Measurements from ENCODE around the gene NR4A1.

Gene NR4A1

DNA sequence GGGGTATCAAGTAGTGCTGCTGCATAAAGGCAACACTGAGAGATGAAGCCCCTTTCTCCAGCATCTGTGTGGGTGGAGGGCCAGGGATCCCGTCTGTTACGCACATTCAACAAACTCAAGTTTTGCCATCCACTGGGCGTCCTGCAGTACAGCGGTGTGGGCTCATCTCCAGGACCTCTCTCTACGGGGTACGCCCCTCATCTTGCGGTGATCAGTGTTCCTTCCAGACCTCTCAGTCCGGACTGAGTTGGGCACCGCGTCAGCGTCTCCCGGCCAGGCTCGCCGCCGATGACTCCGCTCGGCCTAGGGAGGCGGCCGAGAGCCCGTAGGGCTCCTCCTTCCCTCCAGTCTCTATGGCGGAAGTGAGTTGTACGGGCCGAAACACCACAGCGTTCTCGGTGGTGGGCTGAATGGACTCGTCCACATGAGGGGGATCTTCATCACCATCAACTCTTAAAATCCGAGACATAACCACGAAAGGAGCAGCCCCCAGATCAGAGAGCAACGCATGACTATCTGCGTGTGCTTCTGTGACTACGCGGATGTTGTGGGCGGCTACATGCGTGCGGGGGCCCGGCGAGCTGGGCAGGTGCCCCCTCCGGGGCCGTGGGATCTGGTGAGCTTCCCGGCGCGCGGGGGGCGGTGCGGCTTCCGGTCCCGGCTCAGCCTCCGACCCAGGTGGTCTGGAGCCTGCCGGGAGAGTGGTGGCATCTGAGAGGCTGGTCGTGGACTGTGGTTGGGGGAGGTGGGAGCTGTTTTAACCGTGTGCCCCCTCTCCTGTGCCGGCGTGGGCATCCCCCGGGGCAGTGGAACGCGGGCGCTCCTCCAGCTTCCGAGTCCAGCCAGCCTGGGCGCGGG lies 18.3 kb downstream of the NR4A1 start, which contains the start of gene ATG101:
Gene ATG101, plus strand, starts transcription at position 652 of the 858 bp plus-strand sequence. CDS start 3,673 bp downstream, outside the sequence.
- Mint-ChIP-seq H3K4me3 (peak within 1 kb of the TSS; percentile 95), H3K36me3 (ENCODE audit: low read depth) (peaks cover 38% of the 10 kb centered on the region), H3K4me1 (ENCODE audit: low read depth) (peaks cover 49% of the 10 kb centered on the region), H3K27me3 (no peaks in the 10 kb centered on the region), H3K27ac (peak within 1 kb of the TSS; percentile 100), H3K9me3 (no peaks in the 10 kb centered on the region)
- DNase-seq, result peak; percentile 89

- H3K27ac Mint-ChIP-seq, result peak overlapping the region; percentile 100
- no peak for DNase-seq
- H3K4me1 Mint-ChIP-seq (ENCODE audit: low read depth), result peaks cover 55% of the 10 kb centered on the region
These were observed 19.1 kb downstream of the NR4A1 start for GRCh38 chr12:52070185-52070925.

DNA sequence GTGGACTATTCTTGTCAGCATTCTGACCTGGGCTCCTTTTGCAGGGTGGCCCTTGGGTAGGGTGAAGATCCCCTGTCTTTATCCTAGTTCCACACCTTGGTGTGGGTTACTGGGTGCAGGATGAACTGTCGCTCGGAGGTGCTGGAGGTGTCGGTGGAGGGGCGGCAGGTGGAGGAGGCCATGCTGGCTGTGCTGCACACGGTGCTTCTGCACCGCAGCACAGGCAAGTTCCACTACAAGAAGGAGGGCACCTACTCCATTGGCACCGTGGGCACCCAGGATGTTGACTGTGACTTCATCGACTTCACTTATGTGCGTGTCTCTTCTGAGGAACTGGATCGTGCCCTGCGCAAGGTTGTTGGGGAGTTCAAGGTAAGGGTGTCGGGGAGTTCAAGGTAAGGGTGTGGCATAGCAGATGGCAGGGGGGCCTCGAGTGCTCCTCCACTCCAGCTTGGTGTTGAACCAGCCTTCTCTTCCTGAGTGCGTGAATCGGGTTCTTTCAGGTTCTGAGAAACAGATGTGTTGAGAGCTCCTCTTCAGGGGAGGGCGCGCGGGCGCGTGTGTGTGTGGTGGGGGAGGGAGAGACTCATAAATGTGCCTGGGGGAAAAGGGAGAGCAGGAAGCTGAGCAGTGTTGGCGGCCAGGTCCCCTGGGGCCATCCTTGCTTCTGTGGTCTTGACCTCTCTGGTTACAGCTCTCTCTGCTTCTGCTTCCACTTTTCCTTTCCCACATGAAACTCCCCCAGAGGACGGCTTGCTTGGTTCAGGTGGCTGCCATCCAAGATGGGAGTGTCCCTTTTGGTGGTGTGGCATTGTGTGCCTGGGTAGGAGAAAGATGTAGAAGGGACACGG lies 22.5 kb downstream of the NR4A1 start:
- H3K27ac Mint-ChIP-seq, result peak overlapping the region; percentile 67
- H3K36me3 Mint-ChIP-seq (ENCODE audit: low read depth), result peaks cover 78% of the 10 kb centered on the region
- no peak for DNase-seq
- peaks cover 51% of the 10 kb centered on the region for H3K4me1 Mint-ChIP-seq (ENCODE audit: low read depth)
- H3K27me3 Mint-ChIP-seq, result no peaks in the 10 kb centered on the region
- no peaks in the 10 kb centered on the region for H3K9me3 Mint-ChIP-seq
- H3K4me3 Mint-ChIP-seq, result peak overlapping the region; percentile 7

More at GRCh38 chr12:52070185-52070925, 19.1 kb downstream of the NR4A1 start:
- Mint-ChIP-seq H3K27me3 (no peaks in the 10 kb centered on the region), H3K36me3 (ENCODE audit: low read depth) (peaks cover 46% of the 10 kb centered on the region), H3K9me3 (no peaks in the 10 kb centered on the region), H3K4me3 (peak overlapping the region; percentile 95)

DNA sequence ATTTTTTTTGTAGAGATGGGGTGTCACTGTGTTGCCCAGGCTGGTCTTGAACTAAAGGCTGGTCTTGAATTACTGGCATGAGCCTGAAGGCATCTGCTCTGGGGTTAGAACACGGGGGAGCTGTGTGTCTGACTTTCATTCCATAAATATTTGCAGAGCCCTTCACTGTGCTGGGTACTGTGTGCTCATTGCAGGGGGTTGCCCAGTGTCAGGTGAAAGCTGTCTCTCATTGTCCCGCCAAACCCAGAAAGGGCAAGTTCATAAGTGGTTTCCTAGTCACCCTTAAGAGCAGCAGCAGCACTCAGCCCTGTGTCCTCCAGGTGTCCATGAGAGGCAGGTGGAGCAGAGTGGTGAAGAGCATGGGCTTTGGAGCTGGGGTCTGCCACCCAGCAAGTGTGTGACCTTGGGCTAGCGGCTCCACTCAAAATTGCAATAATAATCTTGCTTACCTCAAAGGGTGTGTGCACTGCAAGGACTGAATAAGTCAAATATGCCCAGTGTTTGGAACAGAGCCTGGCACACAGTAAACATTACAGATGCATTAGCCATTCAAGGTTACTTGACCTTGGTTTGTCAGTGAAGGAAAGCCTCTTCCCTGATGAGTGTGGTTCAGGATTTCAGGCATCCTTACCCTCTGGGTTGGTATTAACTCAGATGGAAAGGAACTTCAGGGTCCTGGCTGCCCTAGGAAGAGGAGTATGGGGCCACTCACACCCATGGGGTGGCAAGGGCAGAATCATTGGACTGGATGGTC lies 23.9 kb downstream of the NR4A1 start:
- H3K4me1 Mint-ChIP-seq (ENCODE audit: low read depth), result peaks cover 45% of the 10 kb centered on the region
- H3K4me3 Mint-ChIP-seq, result no peak overlapping the region
- peak overlapping the region; percentile 18 for H3K27ac Mint-ChIP-seq
- peaks cover 81% of the 10 kb centered on the region for H3K36me3 Mint-ChIP-seq (ENCODE audit: low read depth)
- H3K27me3 Mint-ChIP-seq, result no peaks in the 10 kb centered on the region
- no peaks in the 10 kb centered on the region for H3K9me3 Mint-ChIP-seq
- DNase-seq, result no peak

DNA sequence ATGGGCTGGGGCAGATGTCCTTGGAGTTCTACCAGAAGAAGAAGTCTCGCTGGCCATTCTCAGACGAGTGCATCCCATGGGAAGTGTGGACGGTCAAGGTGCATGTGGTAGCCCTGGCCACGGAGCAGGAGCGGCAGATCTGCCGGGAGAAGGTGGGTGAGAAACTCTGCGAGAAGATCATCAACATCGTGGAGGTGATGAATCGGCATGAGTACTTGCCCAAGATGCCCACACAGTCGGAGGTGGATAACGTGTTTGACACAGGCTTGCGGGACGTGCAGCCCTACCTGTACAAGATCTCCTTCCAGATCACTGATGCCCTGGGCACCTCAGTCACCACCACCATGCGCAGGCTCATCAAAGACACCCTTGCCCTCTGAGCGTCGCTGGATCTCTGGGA lies 25.6 kb downstream of the NR4A1 start:
- no peaks in the 10 kb centered on the region for H3K27me3 Mint-ChIP-seq
- no peak overlapping the region for H3K4me3 Mint-ChIP-seq
- peaks cover 31% of the 10 kb centered on the region for H3K4me1 Mint-ChIP-seq (ENCODE audit: low read depth)
- no peaks in the 10 kb centered on the region for H3K9me3 Mint-ChIP-seq
- DNase-seq, result no peak
- peaks cover 70% of the 10 kb centered on the region for H3K36me3 Mint-ChIP-seq (ENCODE audit: low read depth)
- H3K27ac Mint-ChIP-seq, result no peak overlapping the region

DNA sequence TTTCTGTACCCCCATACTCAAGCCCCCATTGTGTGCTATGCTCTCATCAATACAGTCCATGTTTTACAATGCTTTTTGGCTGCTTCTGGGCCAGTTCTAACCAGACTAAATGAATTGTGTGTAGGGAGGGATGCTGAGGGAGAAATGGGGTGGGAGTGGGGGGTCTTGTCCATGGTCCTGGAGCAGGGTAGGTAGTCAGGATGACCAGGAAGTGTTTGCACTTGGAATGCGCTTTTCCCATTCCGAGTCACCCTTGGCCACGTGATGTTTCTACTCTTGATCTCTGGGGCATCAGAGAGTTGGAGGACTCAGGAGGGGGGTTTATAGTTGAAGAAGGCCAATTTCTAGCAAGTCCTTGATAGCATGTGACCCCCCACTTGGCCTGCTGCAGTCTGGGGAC lies 27.0 kb downstream of the NR4A1 start:
- peaks cover 59% of the 10 kb centered on the region for H3K36me3 Mint-ChIP-seq (ENCODE audit: low read depth)

GRCh38 chr12:52079576-52080402 lies 28.5 kb downstream of the NR4A1 start, which contains the start of gene SMIM41:
SMIM41 (plus strand) TSS chr12:52079704; CDS start chr12:52079780, 76 bp downstream.
- no peak for DNase-seq
- peaks cover 44% of the 10 kb centered on the region for H3K36me3 Mint-ChIP-seq (ENCODE audit: low read depth)
- H3K27me3 Mint-ChIP-seq, result no peaks in the 10 kb centered on the region
- H3K9me3 Mint-ChIP-seq, result no peaks in the 10 kb centered on the region
- H3K4me1 Mint-ChIP-seq (ENCODE audit: low read depth), result peaks cover 10% of the 10 kb centered on the region
- H3K27ac Mint-ChIP-seq, result no peak within 1 kb of the TSS
- no peak within 1 kb of the TSS for H3K4me3 Mint-ChIP-seq

More for the DNA sequence above, 27.0 kb downstream of the NR4A1 start:
- H3K4me1 Mint-ChIP-seq (ENCODE audit: low read depth), result peaks cover 21% of the 10 kb centered on the region
- no peak overlapping the region for H3K4me3 Mint-ChIP-seq
- H3K27me3 Mint-ChIP-seq, result no peaks in the 10 kb centered on the region
- no peak for DNase-seq
- H3K27ac Mint-ChIP-seq, result no peak overlapping the region
- no peaks in the 10 kb centered on the region for H3K9me3 Mint-ChIP-seq

DNA sequence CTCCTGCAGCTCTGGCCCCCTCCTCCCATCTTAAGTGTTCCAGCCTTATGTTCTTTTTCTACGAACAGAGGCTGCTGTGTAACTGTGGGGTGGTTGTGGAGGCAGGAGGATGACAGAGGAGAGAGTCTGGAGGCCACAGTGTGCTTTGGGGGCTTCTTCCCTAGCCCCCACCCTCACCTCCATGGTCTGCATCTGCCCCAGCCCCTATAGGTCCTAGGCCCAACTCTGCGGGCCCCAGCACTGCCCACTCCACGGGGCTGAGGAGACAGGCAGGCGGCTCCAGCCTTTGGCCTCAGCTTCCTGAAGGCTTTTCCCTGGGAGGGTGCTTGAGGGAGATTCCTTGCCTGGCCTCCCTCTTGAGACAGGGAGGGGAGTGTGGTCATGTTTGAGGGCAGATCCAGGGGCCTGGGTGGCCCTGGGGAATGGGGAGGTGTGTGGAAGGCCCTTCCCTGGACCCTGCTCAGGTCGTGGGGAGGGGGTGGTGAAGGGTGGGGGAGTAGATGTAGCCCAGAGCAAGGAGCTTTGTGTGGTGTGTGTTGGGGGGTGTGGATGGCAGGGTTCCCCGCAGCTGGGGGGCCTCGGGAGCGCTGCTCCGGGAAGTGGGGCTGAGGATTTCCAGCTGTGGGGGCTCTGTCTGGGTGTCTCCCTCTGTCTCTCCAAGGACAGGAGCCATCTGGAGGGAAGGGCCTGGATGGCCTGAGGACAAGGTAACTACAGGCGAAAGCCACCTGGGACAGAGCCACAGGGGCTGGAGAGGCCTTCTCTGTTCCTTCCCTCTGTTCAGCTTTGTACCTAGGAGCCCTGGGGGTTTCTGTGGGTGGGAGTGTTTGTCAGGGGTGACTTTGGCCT lies 29.4 kb downstream of the NR4A1 start:
- H3K36me3 Mint-ChIP-seq (ENCODE audit: low read depth), result peaks cover 35% of the 10 kb centered on the region
- no peaks in the 10 kb centered on the region for H3K27me3 Mint-ChIP-seq
- DNase-seq, result no peak
- H3K9me3 Mint-ChIP-seq, result no peaks in the 10 kb centered on the region
- H3K27ac Mint-ChIP-seq, result no peak overlapping the region
- no peak overlapping the region for H3K4me3 Mint-ChIP-seq
- H3K4me1 Mint-ChIP-seq (ENCODE audit: low read depth), result peaks cover 6% of the 10 kb centered on the region

DNA sequence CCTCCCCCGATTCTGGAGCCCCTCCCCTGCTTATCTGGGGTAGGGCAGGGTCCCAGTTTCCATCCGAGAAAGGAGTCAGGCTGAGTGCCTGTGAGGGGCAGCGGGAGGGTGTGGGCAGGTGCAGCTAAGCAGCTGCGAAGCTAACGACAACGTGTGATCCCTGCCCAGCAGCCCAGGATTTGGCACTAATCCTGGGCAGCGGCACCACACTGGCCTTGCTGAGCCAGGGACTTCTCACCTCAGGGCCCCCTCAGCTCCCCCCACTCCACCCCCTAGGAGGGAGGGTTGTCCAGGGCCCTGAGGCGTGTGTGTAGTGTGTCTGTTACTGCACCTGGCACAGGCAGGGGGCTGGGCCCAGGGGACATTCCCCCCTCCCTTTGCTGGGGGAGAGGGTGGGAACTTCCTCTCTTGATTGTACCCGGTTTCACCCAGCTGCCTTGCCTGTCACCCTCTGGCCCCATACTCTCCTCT lies 30.1 kb downstream of the NR4A1 start:
- Mint-ChIP-seq H3K27ac (no peak overlapping the region), H3K36me3 (ENCODE audit: low read depth) (peaks cover 29% of the 10 kb centered on the region)
- DNase-seq, result no peak

DNA sequence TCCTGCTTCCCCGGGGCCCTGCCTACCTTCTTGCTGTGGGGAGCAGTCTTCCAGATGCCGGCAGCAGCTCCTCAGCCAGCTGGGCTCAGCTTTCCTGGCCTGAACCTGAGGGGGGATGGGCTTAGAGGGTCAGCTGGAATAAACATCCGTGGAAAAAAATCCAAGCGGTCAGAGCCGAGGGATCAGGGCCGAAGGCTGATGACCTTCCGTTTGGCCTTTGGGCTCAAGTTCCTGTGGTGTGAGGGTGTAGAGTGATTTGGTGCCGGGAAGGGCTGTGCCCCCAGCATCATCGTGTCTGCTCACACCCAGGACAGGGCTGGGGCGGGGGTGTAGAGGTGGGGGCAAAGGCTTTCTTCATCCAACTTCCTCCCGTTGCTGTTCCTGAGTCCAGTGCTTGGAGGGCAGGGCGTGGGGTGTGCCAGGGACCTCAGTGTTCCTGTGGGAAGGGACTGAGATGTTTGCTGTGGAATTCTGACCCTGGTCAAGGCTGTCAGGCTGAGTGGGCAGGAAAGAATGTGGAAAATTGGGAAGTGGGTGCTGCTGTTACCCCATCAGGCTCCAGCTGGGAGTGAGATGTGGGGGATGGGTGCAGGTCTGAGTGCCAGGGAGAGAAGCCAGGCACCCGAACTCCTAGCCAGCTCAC lies 30.9 kb downstream of the NR4A1 start:
- H3K4me1 Mint-ChIP-seq (ENCODE audit: low read depth), result peaks cover 4% of the 10 kb centered on the region
- H3K9me3 Mint-ChIP-seq, result no peaks in the 10 kb centered on the region
- no peak for DNase-seq
- no peak overlapping the region for H3K27ac Mint-ChIP-seq
- no peak overlapping the region for H3K4me3 Mint-ChIP-seq
- peaks cover 20% of the 10 kb centered on the region for H3K36me3 Mint-ChIP-seq (ENCODE audit: low read depth)
- H3K27me3 Mint-ChIP-seq, result peaks cover 1% of the 10 kb centered on the region

More for the DNA sequence above, 30.1 kb downstream of the NR4A1 start:
- H3K9me3 Mint-ChIP-seq, result no peaks in the 10 kb centered on the region
- H3K4me1 Mint-ChIP-seq (ENCODE audit: low read depth), result peaks cover 6% of the 10 kb centered on the region
- H3K4me3 Mint-ChIP-seq, result no peak overlapping the region
- H3K27me3 Mint-ChIP-seq, result no peaks in the 10 kb centered on the region

- H3K27ac Mint-ChIP-seq, result no peak overlapping the region
- H3K27me3 Mint-ChIP-seq, result peaks cover 5% of the 10 kb centered on the region
- H3K4me1 Mint-ChIP-seq (ENCODE audit: low read depth), result peaks cover 4% of the 10 kb centered on the region
- no peaks in the 10 kb centered on the region for H3K9me3 Mint-ChIP-seq
- no peak overlapping the region for H3K4me3 Mint-ChIP-seq
- peaks cover 17% of the 10 kb centered on the region for H3K36me3 Mint-ChIP-seq (ENCODE audit: low read depth)
- DNase-seq, result no peak
These were observed 31.4 kb downstream of the NR4A1 start for GRCh38 chr12:52082669-52082987.
